ENCODE data around the gene GPR139. TPM values are rescaled to one million over a fixed set of nuclear protein-coding genes. Genes with fewer than 3 reads are reported as not detected.

The GPR139 gene
- not detected for total RNA-seq
- not detected for polyA plus RNA-seq

DNA sequence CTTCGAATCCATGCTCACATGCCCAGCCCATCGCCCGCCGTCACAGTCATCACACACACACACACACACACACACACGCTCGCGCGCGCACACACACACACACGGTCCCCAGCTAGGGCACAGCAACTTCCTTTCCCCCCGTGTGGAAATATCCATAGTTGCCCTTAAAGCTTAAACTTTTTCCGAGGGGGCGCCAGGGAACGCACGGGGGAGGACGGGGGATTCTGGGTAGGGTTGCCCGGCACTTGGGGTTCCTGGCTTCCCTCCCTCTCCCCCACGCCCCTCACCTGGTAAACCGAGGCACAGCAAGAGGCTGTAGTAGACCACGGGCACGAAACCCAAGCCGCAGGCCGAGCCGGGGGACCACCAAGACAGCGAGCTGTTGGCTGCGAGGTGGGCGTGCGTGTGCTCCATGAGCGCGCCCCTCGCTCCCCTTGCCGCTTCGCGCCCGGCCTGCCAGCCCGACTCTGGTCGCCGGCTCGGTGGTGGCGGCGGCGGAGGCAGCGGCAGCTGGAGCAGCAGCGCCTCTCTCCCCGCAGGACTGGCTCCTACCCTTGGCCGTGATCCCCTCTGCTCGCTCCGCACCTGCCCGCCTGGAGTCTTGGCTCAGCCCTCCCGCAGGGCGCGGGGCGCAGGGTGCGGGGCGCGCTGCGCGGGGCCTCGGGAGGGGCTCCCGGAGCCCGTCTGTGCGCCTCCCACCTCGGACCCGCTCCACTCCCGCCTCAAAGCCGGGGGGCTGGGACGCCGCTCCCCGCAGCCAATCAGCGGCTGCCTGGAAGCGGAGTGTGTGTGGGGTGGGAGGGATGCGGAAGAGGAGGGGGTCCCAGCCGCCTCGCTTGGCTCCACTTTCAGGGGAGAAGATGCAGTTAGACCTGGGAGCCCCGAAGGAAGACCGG lies at the start of gene GPR139:
GPR139 (minus strand) TSS at position 688 of the 896 bp plus-strand sequence; CDS start at position 414, 274 bp downstream.
- H3K4me3 ChIP-seq (ENCODE audit: low read depth, low read length), result no peak within 1 kb of the TSS
- H3K36me3 ChIP-seq (ENCODE audit: insufficient read depth), result no peaks in the 10 kb centered on the region
- DNase-seq (ENCODE audit: extremely low spot score), result no peak
- no peak within 1 kb of the TSS for H3K27ac ChIP-seq (ENCODE audit: low read depth)
- H3K4me1 ChIP-seq (ENCODE audit: insufficient read depth), result no peaks in the 10 kb centered on the region
- 1% methylated on average over 76 of the region's 76 CpGs for WGBS

DNA sequence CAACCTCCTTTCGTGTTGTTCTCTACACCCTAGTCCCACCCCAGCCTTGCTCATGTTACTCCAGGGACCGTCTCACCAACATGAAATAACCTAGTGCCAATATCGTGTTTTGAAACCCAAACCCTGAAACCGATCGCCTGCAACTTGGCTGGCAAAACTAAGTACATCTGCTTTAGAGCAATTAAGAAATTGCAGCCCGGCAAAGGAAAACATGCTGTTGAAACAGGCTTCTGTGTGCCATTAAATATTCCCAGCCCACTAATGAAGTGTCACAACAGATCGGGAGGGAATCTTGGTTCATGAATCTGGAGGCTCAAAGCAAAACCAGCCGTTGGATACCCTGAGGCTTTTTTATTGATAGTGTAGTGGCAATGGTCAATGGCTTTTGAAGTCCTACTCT lies 48.3 kb upstream of the GPR139 start:
- no peaks in the 10 kb centered on the region for H3K4me1 ChIP-seq (ENCODE audit: insufficient read depth)
- H3K27ac ChIP-seq (ENCODE audit: low read depth), result no peak overlapping the region
- 72% methylated on average over 8 of the region's 8 CpGs for WGBS
- H3K36me3 ChIP-seq (ENCODE audit: insufficient read depth), result no peaks in the 10 kb centered on the region
- no peak overlapping the region for H3K4me3 ChIP-seq (ENCODE audit: low read depth, low read length)
- DNase-seq (ENCODE audit: extremely low spot score), result no peak

DNA sequence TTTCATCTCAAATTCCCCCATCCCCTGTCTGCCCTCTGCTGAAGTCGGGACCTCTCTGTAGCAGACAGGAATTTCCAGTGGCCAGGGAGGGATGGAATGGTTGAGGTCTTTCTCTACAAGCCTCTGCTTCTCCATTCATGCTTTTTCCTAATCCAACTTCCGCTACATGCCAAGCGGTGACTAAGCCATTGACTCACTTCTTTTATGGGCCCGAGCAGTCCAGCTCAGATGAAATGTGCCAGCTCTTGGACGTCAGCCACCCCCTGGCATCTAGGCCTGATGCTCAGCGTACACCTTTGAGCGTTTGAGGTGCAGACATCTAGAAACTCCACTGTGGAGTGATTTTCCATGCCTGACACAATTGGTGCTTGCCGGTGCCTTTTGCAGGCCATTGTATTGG lies 40.7 kb upstream of the GPR139 start:
- H3K4me1 ChIP-seq (ENCODE audit: insufficient read depth), result no peaks in the 10 kb centered on the region
- H3K27ac ChIP-seq (ENCODE audit: low read depth), result no peak overlapping the region
- DNase-seq (ENCODE audit: extremely low spot score), result no peak
- no peak overlapping the region for H3K4me3 ChIP-seq (ENCODE audit: low read depth, low read length)
- H3K36me3 ChIP-seq (ENCODE audit: insufficient read depth), result no peaks in the 10 kb centered on the region
- 69% methylated on average over 8 of the region's 8 CpGs for WGBS

DNA sequence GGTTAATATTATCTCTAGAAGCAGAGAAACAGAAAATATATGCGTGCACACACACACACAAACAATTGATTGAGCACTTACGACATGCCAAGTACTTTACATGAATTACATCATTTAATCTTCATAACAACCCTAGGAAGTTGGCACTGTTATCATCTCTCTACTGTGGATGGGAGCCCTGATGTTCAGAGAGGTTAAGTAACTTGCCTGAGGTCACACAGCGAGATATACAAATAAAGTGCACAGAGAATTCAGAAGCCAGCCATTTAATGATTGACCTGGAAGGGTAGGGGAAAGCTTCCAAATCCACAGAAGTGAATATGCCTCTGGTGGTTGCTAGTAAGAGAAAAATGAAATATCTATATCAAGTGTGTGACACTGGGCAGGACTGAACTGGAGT lies 37.5 kb upstream of the GPR139 start:
- H3K36me3 ChIP-seq (ENCODE audit: insufficient read depth), result no peaks in the 10 kb centered on the region
- no peaks in the 10 kb centered on the region for H3K4me1 ChIP-seq (ENCODE audit: insufficient read depth)
- DNase-seq (ENCODE audit: extremely low spot score), result no peak
- 87% methylated on average over 3 of the region's 3 CpGs for WGBS
- no peak overlapping the region for H3K27ac ChIP-seq (ENCODE audit: low read depth)
- no peak overlapping the region for H3K4me3 ChIP-seq (ENCODE audit: low read depth, low read length)

DNA sequence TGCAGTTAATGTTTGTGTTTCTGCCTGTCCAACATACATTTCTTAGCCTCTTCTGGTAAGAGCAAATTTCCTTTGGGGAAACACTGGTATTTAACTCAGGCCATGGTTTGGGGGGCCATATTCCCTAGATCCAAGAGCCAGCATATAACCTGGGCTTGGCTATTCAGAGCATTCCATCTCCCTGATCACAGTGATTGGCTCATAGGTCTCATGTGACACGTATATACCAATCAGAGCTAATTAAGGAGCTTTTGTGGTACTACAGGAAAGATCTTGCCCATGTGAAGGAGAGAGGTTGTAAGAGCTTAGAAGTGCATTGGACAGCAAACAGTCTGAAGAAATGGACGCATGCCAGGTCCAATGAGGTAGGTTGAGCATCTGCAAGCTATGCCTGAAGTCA lies 33.4 kb upstream of the GPR139 start:
- 75% methylated on average over 2 of the region's 2 CpGs for WGBS

DNA sequence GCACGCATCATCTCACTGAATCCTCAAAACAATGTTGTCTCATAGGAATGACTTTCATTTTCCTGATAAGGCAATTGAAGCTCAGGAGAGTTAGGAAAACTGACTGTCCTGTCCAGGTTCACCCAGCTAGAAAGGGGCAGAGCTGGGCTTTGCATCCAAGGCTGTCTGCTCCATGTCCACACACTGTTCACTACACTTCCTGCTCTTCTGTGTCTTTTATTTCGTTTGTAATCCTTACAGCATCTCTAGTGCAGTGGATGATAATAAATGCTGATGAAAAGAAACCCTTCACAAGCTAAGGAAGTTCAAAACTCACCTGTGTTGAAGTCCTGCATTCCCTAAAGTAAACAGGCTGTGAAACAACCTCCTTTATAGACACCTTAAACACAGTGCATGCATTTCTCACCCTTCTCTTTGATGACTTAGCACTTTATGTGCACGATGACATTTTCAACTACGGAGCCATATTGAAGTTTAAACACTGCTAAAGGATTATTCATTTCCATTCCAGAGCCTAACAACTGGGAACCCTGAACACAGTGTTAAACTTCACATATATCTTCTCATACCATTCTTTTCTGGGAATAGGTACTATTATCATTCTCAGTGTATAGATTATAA lies 31.0 kb upstream of the GPR139 start:
- Histone ChIP-seq H3K4me1 (ENCODE audit: insufficient read depth) (no peaks in the 10 kb centered on the region), H3K4me3 (ENCODE audit: low read depth, low read length) (no peak overlapping the region), H3K36me3 (ENCODE audit: insufficient read depth) (no peaks in the 10 kb centered on the region), H3K27ac (ENCODE audit: low read depth) (no peak overlapping the region)
- no peak for DNase-seq (ENCODE audit: extremely low spot score)
- WGBS, result 61% methylated on average over 4 of the region's 4 CpGs

More for the DNA sequence above, 33.4 kb upstream of the GPR139 start:
- Histone ChIP-seq H3K4me1 (ENCODE audit: insufficient read depth) (no peaks in the 10 kb centered on the region), H3K4me3 (ENCODE audit: low read depth, low read length) (no peak overlapping the region), H3K27ac (ENCODE audit: low read depth) (no peak overlapping the region), H3K36me3 (ENCODE audit: insufficient read depth) (no peaks in the 10 kb centered on the region)
- DNase-seq (ENCODE audit: extremely low spot score), result no peak

DNA sequence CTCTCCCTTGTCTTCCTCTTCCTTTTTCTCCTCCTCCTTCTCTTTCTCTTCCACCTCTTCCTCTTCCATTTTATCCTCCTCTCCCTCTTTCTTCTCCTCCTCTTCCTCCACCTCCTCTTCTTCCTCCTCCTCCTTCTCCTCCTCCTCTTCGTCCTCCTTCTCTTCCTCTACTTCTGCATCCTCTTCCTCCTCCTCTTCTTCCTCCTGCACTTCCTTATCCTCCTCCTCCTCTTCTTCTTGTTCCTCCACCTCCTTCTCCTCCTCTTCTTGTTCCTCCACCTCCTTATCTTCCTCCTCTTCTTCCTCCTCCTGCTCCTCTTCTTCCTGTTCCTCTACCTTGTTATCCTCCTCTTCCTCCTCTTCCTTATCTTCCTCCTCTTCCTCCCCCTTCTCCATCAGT lies 28.8 kb upstream of the GPR139 start:
- 83% methylated on average over 1 of the region's 1 CpG for WGBS
- Histone ChIP-seq H3K27ac (ENCODE audit: low read depth) (no peak overlapping the region), H3K36me3 (ENCODE audit: insufficient read depth) (no peaks in the 10 kb centered on the region), H3K4me3 (ENCODE audit: low read depth, low read length) (no peak overlapping the region), H3K4me1 (ENCODE audit: insufficient read depth) (no peaks in the 10 kb centered on the region)
- no peak for DNase-seq (ENCODE audit: extremely low spot score)

DNA sequence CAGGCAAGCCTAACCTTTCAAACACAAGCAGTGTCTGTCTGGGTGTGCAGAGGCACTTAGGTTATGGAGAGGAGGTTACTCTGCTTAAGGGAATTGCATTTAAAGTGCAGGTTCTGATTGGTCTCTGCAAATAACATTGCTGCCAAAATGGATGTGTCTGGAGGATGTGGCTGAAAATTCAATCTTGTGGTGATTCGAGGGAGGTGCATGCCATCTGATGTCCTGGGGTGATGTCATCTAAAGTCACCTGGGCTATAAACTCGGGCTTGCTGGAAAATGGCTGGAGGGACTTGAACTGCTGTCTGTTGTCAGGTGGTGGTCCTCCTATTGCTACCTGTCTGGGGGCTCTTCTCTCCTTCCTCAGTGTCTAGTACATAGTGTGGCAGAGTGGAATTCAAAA lies 28.3 kb upstream of the GPR139 start:
- Histone ChIP-seq H3K36me3 (ENCODE audit: insufficient read depth) (no peaks in the 10 kb centered on the region), H3K4me3 (ENCODE audit: low read depth, low read length) (no peak overlapping the region), H3K4me1 (ENCODE audit: insufficient read depth) (no peaks in the 10 kb centered on the region), H3K27ac (ENCODE audit: low read depth) (no peak overlapping the region)
- no peak for DNase-seq (ENCODE audit: extremely low spot score)
- 72% methylated on average over 2 of the region's 2 CpGs for WGBS

DNA sequence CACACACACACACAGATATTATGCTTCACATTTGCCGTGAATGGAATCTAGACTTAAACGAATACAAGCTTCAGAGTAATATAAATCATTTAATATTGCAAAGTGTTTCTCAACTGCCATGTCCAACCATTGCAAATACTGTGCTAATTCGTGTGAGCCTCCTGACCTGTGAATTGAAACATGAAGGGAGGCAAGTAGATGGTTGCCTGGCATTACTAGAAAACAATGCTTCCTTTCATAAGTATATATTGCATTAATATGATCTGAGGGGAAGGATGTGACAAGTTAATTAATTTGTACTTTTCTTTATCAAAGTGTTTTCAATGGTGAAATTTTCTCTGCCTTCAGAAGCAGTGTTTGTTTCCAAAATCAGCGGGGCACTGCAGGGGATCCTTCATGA lies 25.7 kb upstream of the GPR139 start:
- Histone ChIP-seq H3K27ac (ENCODE audit: low read depth) (no peak overlapping the region), H3K4me3 (ENCODE audit: low read depth, low read length) (no peak overlapping the region), H3K36me3 (ENCODE audit: insufficient read depth) (no peaks in the 10 kb centered on the region), H3K4me1 (ENCODE audit: insufficient read depth) (no peaks in the 10 kb centered on the region)
- WGBS, result 69% methylated on average over 4 of the region's 4 CpGs
- no peak for DNase-seq (ENCODE audit: extremely low spot score)

DNA sequence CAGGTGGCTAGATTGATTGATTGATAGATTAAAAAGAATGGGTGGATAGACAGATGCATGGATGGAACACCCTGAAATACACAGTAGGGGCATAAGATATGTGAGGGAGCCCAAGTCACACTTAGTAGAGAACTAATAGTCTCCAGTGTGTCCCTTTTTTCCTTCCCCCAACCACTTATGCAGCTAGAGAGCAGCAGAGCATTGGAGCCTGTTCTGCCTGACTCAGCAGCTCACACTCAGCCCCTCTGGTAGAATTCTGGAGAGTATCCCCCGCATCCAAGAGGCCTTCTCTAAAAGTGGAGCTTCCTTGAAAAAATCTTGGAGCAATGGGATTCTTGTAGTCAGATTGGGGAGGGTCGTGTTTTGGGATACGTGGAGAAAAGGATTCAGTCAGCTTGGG lies 20.5 kb upstream of the GPR139 start:
- no peak overlapping the region for H3K4me3 ChIP-seq (ENCODE audit: low read depth, low read length)
- DNase-seq (ENCODE audit: extremely low spot score), result no peak
- no peaks in the 10 kb centered on the region for H3K4me1 ChIP-seq (ENCODE audit: insufficient read depth)
- WGBS, result 49% methylated on average over 3 of the region's 3 CpGs
- no peak overlapping the region for H3K27ac ChIP-seq (ENCODE audit: low read depth)
- H3K36me3 ChIP-seq (ENCODE audit: insufficient read depth), result no peaks in the 10 kb centered on the region

DNA sequence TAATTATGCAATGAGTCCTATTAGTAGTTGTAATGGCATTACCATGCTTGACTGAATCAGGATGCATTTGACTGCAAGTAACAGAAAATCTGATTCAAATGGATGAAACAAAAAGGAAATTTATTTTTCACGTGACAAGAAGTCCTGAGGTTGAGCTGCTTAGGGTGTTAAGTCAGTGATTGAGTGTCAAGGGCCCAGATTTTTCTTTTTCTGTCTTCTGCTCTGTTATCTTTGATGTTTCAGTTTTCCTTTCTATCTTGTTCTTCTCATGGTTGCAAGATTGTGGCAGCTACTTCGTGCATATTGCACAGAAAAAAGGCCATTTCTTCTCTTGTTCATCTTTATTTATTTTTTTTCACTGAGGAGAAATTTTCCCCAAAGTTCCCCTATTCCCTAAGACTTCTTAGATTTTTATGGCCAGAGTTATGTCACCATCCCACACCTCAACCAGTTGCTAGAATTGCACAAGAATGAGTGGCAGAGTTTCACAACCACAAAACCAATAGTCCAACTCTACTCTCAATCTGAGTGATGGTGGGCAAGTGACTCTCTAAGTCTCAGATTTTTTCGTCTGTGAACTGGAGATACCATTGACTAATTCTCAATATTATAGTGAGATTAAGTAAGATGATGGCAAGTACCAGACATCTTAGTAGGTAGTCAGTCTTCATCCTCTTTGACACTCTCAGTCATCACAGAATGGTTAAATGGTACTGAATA lies 15.7 kb upstream of the GPR139 start:
- Histone ChIP-seq H3K4me1 (ENCODE audit: insufficient read depth) (no peaks in the 10 kb centered on the region), H3K27ac (ENCODE audit: low read depth) (no peak overlapping the region), H3K36me3 (ENCODE audit: insufficient read depth) (no peaks in the 10 kb centered on the region), H3K4me3 (ENCODE audit: low read depth, low read length) (no peak overlapping the region)
- 62% methylated on average over 3 of the region's 3 CpGs for WGBS
- no peak for DNase-seq (ENCODE audit: extremely low spot score)

DNA sequence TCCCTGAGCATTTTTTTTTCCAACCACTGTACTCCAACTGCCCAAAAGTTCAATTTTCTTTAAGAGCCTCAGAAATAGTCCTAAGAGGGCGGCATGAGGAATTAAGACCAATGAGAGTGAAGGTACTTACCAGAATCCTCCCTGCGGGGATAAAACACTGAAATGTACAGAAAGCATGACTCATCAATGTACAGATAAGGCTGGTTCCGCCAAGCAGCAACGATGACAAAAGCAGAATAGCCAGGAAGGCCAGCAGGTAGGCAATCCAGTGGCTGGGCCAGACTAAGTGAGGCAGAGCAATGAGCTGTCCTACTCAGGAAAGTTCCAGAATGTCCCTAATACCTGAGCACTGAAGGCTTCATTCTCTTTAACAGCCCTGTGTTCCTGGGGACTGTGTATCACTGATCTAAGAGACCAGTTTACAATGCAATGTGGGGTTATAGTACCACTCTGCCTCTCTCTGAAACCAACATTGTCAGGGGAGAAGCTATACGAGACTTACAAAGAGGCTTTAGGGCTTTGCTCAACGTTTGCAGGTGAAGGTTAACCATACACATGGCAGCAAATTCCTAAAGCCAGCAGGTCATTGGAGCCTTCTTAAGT lies 11.0 kb upstream of the GPR139 start:
- H3K36me3 ChIP-seq (ENCODE audit: insufficient read depth), result no peaks in the 10 kb centered on the region
- no peak for DNase-seq (ENCODE audit: extremely low spot score)
- 58% methylated on average over 6 of the region's 6 CpGs for WGBS
- H3K4me3 ChIP-seq (ENCODE audit: low read depth, low read length), result no peak overlapping the region
- H3K27ac ChIP-seq (ENCODE audit: low read depth), result no peak overlapping the region
- no peaks in the 10 kb centered on the region for H3K4me1 ChIP-seq (ENCODE audit: insufficient read depth)

DNA sequence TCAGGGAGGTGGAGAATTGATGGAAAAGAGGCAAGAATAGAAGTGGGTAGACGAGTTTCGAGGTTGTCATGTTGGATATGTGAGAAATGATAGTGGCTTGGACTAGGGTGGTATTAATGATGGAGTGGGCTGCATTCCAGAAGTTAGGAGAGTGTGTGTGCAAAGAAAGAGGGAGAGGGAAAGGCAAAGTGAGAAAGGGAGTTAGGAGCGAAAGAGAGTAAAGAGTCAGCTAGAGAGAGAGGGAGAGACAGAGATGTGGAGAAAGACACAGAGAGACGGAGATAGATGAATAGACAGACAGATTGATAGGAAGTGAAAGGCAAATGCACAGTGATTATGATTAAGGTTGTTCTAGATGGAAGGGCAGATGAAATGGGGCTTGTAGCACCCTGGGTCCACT lies 5.4 kb upstream of the GPR139 start:
- Histone ChIP-seq H3K4me3 (ENCODE audit: low read depth, low read length) (no peak overlapping the region), H3K36me3 (ENCODE audit: insufficient read depth) (no peaks in the 10 kb centered on the region), H3K27ac (ENCODE audit: low read depth) (no peak overlapping the region), H3K4me1 (ENCODE audit: insufficient read depth) (no peaks in the 10 kb centered on the region)
- WGBS, result 85% methylated on average over 4 of the region's 4 CpGs
- no peak for DNase-seq (ENCODE audit: extremely low spot score)
